Activated naive CD8-positive, alpha-beta T cell treated with anti-CD3 and anti-CD28 coated beads, Interleukin-2, amount 50 U/mL, for 16 hours (primary cell): Measurements from ENCODE around the gene TBC1D1.
A peak's percentile ranks its signal among the peaks of the same experiment; 100 is the strongest.

ENCODE experiments used
- DNase-seq: peaks from one replicate; pipeline ENCODE4 v3.0.0-alpha.2; 2020; ENCODE audit warnings: low read depth, low spot score

TBC1D1 gene

DNA sequence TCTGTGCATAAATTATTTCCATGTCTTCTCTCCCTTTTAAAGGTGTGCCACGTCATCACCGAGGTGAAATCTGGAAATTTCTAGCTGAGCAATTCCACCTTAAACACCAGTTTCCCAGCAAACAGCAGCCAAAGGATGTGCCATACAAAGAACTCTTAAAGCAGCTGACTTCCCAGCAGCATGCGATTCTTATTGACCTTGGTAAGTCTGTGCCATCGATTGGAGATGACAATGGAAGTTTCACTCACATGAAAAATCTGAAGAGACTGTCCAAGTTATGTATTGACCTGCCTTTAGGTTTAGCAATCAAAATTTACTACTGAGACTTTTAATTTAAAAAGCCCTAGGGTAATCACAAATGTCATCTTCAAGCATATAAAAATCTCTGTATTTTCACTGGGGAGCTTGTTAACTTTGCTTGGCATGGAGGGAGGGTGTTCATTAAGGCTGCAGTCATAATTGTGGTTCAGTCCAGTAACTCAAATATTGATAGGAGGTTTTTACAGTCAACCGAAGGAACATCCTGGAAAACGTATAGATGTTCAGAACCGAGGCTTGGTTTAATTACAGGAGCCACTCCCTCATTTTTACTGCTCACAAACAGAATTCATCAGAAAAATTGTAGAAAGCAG is 212.2 kb downstream of the TBC1D1 start:
- DNase-seq, result no peak

DNA sequence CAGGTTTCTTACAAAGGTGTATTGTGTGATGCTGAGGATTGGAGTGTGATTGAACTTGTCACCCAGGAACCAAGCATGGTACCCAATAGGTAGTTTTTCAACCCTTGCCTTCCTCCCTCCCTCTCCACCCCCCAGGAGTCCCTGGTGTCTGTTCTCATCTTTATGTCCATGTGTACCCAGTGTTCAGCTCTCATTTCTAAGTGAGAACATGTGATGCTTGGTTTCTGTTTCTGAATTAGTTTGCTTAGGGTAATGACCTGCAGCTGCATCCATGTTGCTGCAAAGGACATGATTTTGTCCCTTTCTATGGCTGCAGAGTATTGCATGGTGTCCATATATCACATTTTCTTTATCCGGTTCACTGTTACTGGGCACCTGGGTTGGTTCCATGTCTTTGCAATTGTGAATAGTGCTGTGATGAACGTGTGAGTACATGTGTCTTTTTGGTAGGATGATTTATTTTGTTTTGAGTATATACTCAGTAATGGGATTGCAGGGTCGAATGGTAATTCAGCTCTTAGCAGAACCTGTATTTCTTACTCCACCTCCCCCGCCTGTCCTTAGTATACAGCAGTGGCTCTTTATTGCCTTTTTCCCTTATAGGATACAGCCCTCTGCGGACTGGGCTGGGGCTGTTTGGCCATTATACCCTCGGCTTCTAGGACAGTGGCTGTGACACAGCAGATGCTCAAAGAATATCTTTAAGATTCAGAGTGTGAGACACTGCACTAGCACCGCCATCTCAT is 214.8 kb downstream of the TBC1D1 start:
- DNase-seq, result no peak

DNA sequence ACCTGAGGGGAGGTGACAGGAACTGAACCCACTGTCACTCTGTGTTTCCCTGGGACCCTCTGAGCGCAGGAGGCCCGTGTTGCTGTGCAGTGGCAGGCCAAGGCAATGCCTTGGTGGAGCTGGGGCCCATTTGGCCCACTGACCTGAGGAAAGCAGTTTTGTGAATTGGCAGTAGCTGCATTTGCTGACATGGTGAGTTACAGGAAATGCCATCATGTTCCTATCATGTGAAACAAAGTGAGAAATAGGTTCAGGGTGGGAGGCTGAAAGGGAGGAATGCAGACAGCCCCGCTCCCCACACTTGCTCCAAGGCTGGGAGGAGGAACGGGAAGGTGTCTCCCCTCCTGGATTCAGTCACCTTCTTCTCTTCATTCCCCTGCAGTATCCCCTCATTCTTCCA is 215.4 kb downstream of the TBC1D1 start:
- DNase-seq, result no peak

DNA sequence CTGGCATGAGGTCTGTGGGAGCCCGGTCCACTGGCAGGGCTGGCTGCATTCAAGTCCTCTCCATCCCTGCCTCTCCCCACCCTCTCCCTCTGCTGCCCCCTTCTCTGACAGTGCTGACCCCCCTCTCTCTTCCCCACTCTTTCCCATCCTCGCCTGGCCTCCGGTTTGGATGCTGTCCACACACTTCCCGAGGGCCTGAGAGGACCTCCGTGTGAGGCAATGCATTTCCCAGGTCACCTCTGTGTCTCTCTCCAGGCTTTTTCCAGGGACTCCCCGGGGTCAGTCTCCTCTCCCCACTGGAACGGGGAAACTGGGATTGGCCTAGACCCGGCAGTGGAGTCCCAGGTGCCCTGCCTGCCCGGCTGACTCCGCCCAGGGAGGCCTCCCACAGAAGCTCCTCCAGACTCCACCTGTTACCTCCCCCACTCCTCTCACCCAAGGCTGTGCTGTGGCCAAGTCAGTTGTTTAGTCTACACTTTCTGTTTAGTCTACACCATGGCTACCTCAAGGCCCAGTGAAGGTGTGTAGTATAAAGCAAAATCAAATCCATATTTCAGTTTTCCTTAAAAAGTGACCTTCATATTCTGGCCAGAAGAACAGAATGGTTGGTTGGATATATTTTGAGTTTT is 216.1 kb downstream of the TBC1D1 start:
- DNase-seq, result no peak

DNA sequence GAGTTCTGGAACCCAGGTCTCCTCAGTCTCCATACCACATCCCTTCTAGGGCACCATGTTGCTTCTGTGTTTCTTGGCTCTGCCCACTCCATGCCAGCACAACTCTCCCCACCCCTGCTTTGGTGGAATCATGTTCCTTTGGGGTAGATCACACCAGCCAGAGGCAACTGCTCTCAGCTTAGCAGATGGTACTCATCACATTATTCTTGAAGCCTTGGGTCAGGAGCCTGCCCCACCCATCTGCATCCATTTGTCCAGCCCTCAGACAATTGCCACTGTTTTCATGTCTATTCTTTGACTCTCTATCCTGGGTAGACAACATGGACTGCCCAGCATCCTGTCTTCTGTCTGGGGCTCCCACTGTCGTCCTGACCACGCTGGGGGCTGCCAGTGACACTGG is 216.9 kb downstream of the TBC1D1 start:
- DNase-seq, result no peak

DNA sequence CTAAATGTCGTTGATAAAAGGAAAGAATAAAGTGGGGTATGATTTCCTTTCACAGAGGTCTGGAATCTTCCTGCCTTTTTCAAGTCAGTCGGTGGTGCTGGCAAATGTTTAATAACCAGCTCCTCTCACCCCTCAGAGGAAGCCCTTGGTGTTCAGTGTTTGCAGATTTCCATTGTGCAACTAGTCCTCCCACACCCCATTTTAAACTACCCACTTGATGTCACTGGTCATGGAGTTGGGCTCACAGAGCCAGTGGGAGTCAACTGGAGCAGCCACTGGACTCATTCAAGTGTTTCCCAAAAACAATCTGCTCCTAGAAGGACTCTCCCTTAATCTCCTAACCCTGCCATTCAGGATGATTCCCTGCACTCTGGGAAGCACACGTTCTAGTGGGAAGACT is 218.5 kb downstream of the TBC1D1 start:
- DNase-seq, result no peak

DNA sequence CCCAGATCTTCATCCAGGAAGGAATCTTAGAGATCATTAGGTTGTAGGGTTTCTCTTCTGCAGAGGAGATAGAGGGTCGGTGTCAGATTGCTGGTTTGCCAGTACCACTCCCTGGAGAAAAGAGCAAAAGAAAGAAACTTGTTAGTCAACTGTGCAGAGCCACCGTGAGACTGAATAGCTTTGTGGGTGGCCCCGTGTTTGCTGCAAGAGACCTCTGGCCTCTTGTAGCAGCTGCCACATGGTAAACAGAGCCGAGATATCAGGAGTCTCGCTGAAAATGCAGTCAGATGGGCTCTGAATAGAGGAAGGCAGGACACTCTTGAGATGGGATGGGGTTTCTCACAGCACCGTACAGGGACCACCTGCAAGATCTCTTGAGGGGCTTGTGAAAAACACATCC is 219.0 kb downstream of the TBC1D1 start:
- DNase-seq, result no peak

DNA sequence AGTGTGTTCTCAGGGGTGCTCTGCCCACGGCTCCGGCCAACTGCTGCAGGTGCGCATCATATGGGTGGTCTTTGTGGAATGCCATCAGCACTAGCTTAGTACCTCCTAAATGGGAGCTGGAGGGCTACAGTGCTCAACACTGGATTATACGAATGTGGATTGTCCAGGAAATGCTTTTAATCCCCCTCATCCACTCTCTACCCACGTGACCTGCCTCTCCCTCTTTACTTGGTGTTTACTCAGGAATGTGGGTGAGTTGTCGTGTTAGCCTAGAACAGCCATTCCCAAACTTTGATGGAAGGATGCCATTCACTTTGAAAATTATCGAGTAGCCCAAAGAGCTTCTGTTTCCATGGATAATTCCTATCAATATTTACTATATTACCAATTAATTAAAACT is 220.1 kb downstream of the TBC1D1 start:
- no peak for DNase-seq

DNA sequence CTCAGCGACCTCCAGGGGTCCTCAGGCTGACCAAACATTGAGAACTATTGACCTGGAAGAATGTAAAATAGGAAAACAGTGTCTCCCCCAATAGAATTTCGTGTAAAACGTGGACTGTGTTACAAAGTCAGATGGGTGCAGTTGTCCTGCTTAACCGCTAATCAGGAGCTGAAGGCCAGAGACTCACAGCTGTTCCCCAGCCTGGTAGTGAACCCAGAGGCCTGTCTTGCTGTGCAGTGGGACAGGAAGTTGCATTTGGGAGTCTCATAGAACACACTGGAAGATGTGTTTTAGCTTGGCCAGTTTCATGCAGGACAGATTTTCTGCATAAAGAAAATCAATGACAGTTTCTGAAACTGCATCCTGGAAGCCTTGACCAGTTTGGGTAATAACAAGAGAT is 220.8 kb downstream of the TBC1D1 start:
- DNase-seq, result no peak

DNA sequence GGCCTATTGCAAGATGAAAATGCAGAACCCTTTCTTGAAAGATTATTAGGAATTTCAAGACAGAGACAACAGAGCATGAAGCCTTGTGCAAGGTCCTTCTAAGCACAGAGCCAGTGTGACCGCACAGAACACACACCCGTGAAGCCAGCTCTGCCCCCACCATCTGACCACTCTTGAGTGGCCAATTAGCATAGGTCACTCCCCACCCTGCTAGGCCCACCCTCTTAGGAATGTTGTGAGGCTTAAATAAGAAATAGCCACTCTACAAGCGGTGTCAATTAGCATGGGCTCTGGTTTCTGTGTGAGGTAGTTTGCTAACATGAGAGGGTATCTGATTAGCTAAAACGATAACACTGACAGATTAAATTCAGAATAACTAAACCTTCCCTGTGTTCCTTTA is 222.2 kb downstream of the TBC1D1 start:
- no peak for DNase-seq

DNA sequence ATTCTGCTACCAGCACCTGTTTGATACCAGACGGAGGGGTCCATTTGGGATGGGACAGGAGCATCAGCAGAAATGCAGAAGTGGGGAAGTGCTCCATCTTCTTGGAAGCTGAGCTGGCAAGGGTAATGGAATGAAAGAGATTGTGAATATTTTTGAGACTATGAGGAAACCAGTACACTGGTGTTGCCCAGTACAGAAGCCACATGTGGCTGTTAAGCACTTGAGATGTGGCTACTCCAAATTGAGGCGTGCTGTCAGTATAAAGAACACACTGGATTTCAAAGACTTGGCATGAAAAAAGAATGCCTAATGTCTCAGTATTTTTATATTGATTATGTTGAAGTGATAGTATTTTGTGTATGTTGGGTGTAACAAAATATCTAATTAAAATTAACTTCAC is 222.7 kb downstream of the TBC1D1 start:
- DNase-seq, result no peak

DNA sequence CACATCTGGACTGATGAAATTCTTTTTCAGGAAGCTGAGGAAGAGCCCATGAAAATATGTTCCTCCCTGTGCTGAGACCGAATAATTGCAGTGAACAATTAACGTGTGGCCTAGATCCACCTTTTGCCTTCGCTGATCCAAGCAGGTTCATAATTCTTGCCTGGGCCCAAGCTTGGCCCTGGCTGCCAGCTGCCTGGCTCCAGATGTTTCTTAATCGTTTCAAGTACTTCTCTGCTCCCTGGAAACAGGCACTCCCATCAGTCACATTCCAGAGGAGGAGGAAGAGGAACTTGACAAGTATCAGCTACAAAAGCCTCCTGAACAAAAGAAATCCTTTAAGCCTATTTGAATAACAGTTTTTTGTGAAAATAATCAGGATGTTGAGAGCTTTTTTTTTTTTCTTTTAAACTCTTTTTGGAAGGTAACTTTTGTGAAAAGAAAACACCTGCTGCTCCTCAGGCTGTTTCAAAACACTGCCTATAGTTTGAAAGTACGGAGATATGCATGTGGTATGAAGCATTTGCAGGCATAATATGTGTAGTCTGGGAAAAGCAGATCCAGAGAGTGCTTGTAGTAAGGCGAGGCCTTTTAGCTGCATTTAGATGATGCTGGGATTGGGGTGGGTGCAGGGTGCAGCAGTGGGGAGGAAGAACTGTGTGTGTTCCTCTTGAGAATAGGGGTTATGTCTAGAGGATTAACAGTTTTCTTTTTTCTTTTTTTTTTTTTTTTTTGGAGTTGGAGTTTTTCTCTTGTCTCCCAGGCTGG is 223.7 kb downstream of the TBC1D1 start:
- no peak for DNase-seq

DNA sequence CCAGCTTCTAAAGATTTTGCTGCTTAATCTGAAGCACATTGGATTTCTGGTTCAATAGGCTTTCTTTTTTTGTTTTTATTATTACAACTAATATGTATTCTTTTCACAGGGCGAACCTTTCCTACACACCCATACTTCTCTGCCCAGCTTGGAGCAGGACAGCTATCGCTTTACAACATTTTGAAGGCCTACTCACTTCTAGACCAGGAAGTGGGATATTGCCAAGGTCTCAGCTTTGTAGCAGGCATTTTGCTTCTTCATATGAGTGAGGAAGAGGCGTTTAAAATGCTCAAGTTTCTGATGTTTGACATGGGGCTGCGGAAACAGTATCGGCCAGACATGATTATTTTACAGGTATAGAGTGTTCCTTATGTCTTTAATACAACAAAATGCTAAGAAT is 224.7 kb downstream of the TBC1D1 start:
- no peak for DNase-seq

DNA sequence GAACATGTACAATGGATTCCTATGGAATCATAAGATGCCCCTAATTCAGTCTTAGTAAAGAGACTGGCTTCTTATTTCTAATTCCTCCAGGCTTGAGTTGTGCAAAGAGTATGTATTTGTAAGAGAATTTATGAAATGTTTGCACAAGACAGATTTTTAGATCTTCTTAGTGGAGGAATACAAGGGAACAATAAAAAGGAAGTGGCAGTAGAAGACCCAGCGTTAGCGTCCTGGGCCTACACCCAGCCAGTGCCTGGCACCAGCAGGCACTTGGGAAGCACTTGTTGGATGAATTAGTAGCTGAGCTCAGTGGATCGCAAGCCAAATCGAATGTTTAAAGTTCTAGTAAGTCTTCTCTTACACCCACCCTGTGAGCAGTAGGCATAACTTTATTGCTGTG is 226.7 kb downstream of the TBC1D1 start:
- no peak for DNase-seq

DNA sequence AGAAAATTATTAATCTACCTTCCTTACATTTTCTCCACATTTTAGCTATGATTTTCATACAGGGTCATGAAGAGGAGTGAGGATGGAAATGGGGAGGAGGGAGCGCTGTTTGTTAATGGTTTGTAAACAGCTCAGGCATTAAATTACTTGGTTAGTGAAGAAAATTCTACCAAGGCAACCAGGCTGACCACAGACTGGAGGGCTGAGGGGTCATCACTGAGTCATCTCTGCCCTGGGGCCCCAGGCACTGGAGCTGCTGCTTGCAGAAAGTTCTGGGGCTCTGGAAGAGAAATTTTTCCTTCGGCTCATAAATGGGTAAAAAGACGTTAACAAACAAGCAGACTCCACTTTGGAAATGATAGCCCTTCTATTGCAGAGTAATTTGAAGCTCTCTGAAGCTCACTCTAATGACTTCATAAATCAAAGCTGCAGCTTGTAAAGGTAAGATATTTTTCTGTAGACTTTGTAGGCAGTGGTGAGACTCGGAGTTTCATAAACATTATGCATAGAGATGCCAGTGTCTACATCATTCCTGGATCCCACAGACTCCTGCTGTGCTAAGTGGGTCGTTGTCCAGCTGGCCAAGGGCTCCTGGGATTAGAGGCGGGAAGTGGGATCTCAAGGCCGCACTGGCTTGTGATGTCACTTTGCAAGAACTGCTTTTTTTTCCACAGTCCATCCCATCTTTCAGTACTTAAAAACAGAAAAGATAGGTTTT is 228.9 kb downstream of the TBC1D1 start:
- DNase-seq, result no peak

DNA sequence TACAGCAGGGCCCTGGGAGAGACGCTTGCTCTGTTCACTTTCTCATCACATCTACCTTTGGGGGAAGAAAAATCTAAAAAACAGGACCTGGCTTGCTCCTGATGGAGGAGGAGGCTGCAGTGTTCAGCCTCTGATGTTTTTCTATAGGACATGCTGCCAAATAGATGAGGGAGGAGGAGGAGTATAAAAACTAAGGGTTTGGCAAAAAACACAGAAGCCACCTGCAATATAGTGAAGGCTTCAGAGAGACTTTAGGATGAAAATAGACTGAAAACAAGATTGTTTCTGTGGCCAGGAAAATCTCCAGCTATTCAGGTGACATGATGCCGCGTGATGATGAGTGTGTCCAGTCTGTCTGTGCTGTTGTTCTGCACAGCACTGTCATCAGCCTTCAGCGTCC is 229.9 kb downstream of the TBC1D1 start:
- DNase-seq, result no peak

DNA sequence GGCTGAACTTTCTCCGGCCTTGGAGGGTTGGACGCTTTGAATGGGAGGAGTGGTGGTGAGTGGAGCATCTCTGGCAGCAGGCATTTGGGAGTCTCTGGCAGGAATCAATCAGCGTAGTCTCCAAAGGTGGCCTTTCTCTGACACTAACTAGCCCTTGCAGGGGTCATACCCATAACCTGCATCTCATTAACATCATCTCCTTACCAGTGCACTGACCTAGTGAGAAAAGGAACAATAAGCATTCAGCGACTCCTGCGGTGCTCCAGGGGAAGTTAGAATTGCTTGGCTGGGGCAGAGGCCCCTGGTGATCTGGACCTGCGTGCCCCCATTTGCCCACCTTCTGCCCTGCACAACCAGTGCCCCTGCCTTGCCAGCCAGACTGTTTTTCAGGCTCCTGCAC is 231.2 kb downstream of the TBC1D1 start:
- no peak for DNase-seq

DNA sequence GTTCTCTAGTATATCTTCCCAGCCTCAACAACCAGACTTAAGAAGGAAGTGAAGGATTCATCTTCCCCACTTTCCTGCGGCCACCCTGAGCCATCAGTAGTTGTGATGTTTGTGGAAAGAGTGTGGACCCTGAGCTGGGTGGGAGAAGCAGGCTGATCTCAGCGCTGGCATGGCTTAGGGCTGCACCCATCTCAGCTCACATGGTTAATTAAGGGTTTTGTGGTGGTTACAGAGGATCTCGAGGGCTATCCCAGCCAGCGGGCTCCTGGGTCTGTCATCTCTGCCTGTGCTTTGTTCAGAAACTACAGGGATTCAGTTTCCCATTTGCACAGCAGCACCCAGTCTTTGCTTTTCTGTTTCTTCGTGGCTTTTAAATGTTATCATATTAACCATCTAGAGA is 232.7 kb downstream of the TBC1D1 start:
- no peak for DNase-seq

DNA sequence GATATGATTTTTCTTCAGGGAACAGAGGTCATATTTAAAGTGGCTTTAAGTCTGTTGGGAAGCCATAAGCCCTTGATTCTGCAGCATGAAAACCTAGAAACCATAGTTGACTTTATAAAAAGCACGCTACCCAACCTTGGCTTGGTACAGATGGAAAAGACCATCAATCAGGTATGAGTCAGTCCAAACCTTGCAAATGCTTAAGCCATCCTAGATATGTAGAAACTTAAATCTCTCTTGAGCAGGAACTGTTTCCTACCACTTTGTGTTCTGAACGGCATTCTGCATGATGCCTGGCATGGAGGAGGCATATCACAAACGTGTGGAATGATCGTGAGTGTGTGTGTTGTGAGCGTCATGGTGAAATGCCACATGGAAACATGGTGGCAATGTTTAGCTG is 234.1 kb downstream of the TBC1D1 start:
- no peak for DNase-seq

DNA sequence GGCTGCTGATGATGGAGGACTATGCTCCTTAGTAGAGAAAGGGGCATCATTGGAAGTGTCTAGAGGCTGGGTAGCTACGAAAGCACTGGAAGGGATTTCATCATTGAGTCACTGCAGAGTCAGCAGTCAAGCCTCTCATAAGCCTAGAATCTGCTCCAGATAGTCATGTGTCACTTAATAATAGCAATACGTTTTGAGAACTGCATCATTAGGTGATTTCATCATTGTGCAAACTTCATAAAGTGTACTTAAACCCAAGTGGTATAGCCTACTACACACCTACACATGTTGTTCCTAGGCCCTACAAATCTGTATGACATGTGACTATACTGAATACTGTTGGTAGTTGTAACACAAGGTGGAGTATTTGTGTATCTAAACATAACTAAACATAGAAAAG is 234.9 kb downstream of the TBC1D1 start:
- DNase-seq, result no peak

DNA sequence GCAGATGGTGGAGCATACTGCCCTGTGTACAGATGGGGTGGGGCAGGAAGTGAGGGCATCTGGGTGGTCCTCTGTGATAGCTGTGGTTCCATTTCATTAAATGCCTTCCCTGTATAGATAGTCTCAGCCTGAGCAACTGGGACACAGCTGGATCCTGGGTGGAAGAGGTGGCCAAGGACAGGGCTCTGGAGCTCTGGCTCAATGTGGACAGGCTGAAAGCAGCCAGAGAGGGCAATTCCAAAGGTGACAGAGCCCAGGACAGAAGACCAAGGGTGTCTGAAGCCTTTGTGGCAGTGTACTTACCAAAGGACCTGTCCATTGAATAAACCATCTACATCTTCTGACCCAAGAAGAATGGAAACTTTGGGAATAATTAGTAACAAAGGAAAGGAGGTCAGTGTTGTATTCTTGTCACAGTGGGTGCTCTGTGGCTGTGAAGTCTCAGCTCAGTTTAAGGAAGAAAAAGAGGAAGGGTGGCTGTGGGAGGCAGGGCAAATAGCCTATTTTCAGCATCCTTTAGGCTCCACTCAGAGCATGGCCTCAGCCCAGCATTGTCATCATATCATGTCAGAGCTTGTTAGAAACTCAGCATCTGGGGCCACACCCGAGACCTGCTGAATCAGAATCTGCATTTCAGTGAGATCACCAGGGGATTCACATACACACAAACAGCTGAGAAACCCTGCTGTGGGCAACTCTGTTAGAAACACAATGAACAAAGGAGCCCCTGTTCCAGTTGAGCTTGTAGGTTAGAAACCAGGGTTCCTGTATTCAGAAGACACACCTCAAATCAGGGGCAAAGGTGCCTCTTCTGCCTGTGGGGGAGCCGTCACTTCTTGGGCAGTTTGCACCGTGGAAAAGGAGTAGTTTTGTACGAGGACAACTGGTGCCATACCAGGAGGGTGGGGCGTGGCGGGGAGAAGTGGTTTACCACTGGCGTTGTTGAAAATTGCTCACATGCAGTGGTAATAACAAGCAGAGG is 237.9 kb downstream of the TBC1D1 start:
- DNase-seq, result peak; percentile 50
